ENCODE data around the gene RPH3AL.
"Not testable (repeated sequence)": the region's sequence is repeated elsewhere in the genome, so short reads cannot be mapped to it uniquely, and the experiment has no call there.

The RPH3AL gene

DNA sequence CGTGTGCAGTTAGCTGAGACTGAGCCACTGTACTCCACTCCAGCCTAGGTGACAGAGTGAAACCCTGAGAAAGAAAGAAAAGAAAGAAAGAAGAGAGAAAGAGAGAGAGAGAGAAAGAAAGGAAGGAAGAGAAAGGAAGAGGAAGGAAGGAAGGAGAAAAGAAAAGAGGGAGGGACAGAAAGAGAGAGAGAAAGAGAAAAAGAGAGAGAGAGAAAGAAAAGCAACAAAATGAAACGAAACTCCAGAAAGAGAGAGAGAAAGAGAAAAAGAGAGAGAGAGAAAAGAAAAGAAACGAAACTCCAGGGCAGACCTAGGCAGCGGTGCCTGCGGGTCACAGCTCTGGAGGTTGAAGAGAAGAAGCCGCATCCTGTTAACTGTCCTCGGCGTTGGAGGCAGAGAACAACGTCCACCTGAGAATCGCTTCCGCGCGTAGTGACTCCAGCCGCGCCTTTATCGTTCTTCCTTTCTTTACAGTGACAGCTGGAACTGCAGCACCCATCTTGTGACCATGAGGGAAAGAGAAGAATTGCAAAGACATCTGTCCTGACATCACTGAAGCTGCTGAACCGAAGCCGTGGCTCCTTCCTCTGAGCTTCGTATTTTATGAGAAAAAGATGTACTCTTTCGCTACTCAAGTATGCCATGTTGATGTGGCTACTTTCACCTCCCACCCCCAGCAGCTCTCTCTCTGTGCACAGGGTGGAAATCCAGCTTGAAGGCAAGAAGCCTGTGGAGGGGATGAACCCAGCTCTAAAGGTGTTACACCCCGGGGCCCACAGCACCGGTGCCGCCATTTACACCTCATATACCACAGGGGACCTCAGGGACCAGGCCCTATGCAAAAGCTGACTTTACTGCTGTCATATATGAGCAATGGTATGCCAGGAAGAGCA is 114.3 kb downstream of the RPH3AL start:
- DNase-seq (ENCODE audit: low spot score), result no peak

DNA sequence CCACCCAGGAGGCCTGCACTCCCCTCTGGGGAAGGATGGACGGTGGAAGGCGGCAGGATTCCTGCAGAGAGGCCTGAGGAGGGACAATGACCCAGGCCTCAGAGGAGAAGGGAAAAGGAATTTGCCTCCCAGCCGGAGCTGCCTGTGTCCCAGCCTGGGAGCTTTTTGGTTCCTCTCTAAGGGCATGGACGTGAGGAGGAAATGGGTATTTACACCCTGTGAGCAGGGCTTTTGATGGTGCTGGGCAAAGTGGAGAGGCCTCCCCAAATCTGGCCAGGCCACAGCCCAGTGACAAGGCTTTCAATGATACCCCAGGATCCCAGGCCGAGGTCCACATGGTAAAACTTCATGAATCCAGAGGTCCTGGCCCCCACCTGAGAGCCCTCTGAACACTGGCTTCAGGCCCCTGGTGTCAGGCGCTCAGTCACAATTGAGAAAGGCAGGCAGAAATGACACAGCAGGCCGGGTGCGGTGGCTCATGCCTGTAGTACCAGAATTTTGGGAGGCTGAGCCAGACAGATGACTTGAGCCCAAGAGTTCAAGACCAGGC is 115.1 kb downstream of the RPH3AL start:
- DNase-seq (ENCODE audit: low spot score), result no peak

DNA sequence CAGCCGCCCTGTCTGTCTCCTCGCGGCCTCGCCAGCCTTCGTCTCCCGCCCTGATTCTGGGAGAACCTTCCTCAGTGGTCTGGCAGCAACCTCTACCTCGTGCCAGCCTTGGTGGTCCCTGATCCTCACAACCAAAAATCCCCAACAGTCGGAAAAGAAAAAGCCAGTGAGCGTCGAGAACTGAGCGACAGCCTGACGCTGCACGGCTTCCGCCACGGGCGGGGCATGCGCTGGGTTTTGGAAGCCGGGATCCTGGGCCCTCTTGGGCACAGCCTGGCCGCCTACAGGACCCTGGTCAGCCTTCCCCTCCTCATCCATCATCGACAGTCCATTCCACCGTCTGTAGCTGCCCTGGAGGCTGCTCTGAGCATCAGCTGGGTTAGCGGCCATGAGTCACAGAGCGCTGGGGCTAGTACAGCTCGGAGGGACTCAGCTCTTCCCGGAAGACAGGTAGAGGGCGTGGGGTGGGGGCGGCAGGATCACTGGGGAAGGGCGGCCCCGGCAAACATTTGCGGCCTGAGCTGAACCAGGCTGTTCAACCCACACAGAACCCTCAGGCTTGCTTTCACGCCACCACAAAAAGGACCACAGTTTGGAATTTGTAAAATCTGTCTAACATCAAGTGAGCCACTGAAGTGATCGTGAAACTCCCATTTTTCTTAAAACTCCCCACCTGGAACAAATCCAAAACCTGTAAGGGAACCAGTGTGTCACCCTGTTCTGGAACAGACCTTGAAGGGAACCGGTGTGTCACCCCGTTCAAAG is 115.8 kb downstream of the RPH3AL start:
- no peak for DNase-seq (ENCODE audit: low spot score)

DNA sequence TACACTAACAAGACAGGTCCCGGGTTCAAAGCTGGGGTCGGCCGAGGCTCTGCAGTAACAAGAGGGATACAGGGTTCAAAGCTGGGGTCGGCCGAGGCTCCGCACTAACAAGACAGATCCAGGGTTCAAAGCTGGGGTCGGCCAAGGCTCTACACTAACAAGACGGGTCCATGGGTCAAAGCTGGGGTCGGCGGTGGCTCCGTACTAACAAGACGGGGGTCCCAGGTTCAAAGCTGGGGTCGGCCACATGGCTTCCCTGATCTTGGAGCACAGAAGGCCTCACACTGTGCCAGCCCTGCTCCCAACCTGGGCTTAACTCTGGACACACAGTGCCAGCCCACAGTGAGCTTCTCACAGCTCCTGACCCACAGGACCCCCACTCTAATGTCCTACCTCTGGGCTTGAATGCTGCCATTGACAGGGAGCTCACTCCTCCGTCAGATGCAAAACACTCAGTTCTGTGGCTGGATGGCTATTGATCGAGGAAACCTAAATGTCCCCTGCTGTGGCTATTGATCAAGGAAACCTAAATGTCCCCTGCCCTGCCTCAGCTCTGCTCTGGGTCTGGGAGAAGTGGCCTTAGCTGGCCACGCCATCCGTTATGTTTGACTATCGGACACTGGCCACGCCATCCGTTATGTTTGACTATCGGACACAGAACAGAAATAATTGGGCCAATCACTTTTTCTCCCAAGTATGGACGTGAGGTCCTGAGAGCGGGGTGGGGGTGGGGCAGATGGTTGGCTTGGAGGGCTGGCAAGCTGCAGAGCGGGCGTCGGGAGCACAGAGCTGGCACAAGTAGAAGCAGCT is 116.6 kb downstream of the RPH3AL start:
- no peak for DNase-seq (ENCODE audit: low spot score)

DNA sequence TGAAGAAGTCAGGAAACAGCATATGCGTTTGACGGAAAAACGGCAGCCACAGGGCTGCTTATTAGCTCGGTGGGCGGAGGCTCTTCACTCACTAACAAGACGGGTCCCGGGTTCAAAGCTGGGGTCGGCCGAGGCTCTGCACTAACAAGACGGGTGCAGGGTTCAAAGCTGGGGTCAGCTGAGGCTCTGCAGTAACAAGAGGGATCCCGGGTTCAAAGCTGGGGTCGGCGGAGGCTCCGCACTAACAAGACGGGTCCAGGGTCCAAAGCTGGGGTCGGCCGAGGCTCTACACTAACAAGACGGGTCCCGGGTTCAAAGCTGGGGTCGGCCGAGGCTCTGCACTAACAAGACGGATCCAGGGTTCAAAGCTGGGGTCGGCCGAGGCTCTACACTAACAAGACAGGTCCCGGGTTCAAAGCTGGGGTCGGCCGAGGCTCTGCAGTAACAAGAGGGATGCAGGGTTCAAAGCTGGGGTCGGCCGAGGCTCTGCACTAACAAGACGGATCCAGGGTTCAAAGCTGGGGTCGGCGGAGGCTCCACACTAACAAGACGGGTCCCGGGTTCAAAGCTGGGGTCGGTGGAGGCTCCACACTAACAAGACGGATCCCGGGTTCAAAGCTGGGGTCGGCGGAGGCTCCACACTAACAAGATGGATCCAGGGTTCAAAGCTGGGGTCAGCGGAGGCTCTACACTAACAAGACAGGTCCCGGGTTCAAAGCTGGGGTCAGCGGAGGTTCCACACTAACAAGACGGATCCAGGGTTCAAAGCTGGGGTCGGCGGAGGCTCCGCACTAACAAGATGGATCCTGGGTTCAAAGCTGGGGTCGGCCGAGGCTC is 117.4 kb downstream of the RPH3AL start:
- DNase-seq (ENCODE audit: low spot score), result not testable (repeated sequence)

DNA sequence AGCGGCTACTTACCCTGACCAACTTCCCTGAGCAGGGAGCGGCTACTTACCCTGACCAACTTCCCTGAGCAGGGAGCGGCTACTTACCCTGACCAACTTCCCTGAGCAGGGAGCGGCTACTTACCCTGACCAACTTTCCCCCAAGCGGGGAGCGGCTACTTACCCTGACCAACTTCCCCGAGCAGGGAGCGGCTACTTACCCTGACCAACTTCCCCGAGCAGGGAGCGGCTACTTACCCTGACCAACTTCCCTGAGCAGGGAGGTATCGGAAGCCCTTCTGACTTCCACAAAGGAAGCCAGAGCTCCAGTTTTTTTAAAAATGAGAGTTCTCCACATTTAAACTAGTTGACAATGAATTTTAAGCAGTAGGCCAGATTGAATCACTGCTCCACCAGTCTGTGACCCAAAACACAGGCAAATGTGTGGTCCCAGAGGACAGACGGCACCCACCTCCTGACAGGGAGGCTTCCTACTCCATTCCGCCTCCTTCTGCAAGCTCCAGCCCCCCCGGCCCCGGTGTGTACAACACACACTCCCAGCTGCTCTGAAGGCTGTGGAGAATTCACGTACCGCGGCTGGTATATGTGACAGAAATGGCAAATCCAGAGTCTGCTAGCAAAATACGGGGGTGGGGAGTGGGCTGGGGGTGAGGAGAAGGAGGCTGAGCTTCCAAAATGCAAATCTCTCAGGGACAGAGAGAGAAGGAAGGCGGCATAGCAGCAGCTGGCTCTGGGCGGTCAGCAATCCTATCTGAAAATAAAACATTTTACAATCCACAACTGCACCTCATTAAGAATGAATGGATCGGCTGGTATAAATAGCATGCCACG is 118.2 kb downstream of the RPH3AL start:
- DNase-seq (ENCODE audit: low spot score), result not testable (repeated sequence)

DNA sequence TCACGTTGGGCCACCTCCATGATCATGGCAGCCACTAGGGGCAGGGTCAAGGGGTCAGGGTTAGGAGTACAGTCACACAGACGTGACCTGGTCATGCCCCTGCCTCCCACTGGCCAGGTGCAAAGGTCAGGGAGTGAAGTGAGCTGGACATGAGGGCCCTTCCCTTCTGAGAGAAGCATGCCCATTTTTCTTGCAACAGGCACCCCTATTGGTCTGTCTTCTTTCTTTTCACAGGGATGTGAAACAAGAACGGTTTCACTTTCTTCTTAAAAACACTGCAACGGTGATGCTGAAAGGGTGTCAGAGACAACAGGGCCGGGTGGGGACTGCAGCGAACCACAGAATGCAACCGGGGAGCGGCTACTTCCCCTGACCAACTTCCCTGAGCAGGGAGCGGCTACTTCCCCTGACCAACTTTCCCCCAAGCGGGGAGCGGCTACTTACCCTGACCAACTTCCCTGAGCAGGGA is 119.1 kb downstream of the RPH3AL start:
- no peak for DNase-seq (ENCODE audit: low spot score)

DNA sequence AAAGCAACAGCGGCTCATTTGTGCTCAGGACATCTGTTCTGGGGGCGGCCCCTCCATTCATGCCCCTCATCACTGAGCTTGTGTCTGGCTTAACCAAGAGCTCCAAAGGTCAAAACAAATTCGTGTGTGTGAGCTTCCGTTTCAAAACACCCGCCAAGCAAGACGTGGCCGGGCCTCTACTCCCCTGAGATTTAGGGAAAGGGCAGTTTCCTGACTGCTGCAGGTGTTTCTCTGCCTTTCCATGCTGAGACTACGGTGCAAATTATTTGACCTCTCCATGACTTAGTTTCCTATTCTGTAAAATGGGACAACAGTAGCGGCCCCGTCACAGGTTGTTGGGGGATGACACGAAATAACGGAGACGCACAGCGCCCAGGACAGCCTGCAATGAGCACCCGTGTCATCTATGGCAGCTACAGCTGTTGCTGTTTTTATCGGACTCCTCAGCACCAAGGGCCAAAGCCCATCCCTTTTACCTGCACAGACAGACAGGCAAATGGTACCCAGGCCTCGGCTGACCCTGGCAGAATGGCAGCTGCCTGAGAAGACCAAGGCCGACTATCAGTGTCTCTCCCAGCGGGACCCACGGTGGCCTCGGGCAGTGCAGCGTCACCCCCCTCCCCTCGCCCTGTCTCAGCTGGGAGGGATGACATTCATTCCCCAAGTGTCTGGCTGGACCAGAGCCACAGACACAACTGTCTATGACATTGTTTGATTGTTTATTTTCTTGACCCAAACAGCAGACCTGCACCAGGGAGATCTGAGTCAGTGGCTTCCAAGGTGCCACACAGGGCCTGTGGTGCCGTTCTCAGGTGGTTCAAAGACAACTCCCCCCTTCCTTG is 120.4 kb downstream of the RPH3AL start:
- DNase-seq (ENCODE audit: low spot score), result no peak

DNA sequence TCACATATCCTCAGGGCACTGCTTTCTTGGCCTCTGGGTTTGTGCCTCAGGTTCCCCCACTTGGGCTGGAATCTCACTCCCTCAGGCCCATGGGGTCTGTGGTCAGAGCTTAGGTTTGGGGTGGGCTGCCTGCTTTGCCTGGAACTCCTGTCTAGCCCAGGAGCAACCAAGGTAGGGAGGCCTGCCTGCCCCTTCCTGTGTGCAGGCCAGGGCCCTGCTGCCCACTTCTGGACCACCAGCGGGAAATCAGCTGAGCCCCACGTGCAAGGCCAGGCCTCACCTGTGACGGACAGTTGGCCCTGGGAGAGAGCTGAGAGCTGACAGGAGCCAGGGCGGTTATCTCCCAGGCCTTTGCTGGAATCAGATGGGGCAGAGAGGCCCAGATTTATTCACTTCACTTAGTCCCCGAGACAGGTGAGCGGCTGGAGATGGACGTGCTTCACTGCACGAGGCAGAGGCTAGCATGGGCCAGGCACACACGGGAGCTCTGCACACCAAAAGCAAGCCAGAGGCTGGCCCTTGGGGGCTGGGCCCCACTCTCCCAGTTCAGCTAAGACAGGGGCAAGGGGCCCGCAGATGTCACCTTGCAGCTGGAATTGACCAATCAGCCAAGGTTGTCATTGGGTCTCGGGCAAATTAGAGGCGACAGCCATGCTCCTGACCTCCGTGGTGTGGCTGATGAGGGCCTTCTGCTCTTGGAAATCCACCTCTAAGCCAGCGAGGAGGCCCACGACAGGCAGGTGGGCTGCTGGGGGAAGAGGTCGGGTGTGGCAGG is 121.2 kb downstream of the RPH3AL start:
- DNase-seq (ENCODE audit: low spot score), result no peak

DNA sequence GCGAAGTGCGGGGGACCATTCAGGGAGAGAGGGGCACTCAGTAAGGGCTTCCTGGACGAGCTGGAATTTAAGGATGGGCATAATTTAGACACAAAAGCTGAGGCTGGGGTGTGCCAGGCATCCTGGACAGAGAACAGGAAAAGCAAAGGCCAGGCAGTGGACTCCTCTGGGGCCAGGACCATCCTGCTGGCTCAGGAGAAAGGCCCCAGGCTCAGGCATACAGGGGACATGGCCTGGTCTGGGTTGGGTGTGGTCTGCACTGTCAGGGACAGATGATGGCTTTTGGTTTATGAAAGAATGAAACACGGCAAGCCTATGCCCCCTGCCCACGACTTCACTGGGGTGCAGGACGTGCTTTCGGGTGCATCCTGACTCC is 122.2 kb downstream of the RPH3AL start:
- DNase-seq (ENCODE audit: low spot score), result no peak

DNA sequence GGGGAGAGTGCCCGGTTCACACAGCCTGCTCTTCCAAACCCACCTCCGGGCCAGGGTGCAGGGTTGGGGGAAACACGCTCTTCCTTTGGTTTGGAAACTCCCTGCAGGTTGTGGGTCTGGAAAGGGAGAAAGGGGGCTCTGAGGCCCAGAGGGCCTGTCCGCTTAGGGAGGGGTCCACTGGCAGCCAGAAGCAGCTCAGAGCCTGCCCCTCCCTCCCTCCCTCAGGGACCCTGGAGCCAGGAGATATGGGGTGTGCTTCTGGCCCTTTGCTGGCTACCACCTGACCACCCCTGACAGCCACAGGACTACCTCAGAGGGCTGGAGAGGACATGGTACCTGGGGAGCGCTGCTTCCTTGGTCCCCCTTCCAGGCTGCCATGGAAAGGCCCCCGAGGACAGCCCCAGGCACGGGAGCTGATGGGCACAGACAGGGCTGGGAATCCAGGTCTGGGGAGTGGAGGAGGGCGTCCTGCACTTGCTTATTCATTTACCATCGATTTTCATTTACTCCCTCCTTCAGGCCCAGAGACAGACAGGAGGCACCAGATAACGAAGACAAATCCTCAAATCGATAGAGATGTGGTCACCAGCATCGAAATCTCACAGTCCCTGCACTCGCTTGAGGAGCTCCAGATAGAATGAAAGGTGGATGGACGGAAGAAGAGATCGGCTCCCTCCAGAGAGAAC is 122.8 kb downstream of the RPH3AL start:
- no peak for DNase-seq (ENCODE audit: low spot score)

DNA sequence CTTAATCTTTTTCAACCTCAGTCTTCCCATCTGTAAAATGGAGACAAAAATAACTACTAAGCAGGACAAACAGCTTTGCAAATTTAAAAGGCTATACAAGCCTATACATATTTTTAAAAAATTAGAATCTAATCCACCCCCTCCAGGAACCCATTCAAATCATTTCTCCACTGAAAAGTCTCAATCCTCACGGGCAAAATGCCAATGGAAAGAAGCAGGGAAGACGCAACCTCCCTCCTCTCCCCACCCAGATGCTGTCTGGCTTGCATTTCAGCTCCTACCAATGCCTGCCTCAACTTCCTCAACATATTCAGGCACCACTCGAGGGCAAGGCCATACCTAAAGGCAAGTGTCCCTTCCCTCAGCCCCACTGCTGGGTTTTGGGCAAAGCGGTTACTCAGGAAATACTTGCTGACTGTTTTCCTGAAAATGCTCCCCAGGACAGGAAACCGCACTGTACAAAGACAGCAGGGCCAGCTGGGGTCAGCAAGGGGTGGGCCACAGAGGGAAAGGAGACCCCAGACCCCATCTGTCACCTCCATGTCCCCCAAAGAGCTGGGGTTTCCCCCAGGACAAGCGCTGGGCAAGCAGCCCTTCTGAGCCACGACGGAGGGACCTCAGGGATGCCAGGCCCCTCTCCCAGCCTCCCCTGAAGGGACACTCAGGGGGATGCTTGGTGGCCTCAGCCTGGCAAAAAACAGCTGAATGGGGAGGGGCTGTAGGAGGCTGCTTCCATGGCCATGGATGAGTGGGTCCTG is 123.5 kb downstream of the RPH3AL start:
- DNase-seq (ENCODE audit: low spot score), result no peak

DNA sequence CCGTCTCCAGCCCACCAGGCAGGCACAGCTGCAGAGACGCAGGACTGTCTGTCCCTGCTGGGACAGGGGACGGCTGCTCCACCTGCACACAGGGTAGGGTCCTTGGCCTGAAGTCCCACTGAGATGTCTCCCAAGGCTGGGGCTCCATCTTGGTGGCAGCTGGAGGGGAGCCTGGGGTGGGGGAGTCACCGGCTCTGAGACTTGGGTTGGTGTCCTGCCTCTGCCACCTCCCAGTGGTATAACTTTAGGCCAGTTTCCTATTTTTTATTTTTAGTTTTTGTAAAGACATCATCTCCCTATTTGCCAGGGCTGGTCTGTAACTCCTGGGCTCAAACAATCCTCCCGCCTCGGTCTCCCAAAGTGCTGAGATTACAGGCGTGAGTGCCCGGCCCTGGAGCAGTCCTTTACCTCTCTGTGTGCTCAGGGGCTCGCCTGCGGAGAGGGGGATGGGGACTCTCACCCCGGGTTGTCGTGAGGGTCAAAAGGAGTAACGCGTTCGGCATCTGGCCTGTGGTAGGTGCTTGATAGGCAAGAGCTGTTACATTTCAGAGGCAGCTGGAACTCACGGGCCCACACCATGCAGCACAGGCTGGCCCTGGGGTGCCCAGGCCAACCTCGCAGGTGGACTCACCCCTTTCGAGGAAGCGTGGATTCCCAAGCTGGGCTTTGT is 124.5 kb downstream of the RPH3AL start:
- DNase-seq (ENCODE audit: low spot score), result no peak

DNA sequence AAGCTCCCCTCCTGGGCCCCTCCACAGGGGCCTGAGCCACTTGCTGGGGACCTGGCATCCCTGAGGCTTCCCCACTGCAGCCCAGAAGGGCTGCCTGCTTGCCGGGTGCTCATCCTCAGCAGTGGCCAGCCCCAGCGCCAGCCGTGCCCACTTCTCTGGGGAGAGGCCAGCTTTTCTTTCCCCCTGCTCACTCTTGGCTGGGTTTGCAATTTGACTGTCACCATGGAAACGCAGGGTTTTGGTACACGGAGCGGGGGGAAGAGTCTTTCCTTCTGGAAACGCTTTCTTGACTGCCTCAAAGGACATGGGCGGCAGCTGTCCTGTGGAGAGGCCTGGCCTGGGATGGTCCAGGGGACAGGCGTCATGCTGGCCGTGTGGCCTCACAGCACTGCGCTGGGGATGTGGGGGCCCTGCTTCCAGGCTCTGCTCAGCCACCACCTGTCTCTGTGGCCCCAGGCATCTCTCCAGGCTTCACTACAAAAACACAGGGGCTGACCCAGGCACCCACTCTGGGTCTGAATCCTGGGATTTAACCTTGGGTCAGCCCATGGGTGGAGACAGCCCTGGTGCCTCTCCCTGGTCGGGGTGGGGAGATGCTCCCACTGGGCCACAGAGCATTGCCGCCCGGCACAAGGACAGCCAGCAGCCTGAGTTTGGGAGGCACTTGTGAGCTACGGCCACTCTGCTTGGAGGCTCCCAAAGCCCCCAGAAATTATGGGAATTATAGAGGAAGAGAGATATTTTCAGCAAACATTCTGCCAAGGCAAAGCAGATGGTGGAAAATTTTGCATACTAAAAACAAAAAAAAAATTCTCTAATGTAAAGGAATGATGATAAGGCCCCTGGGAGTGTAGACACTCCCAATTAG is 125.3 kb downstream of the RPH3AL start:
- no peak for DNase-seq (ENCODE audit: low spot score)

Data from pons (tissue), 1 donor.